DMS114 treated with DMSO at 0.1 percent for 48 hours (cell line): Measurements from ENCODE around the gene SLC28A1.
"Not testable (repeated sequence)": the region's sequence is repeated elsewhere in the genome, so short reads cannot be mapped to it uniquely, and the experiment has no call there.

Source experiments
- DNase-seq: peaks from one replicate; lab custom pipeline; 2025; ENCODE audit not compliant: unreplicated experiment; lab: John Stamatoyannopoulos, UW

SLC28A1 gene

GRCh38 chr15:84862214-84862975 lies 22.1 kb upstream of the SLC28A1 start:
- DNase-seq: no peak

- DNase-seq: no peak
These were observed 20.7 kb upstream of the SLC28A1 start for GRCh38 chr15:84863565-84864443.

GRCh38 chr15:84864444-84864795 lies 20.0 kb upstream of the SLC28A1 start:
- no peak for DNase-seq

GRCh38 chr15:84865074-84865569 lies 19.3 kb upstream of the SLC28A1 start:
- DNase-seq: no peak

- DNase-seq: no peak
These were observed 16.2 kb upstream of the SLC28A1 start for GRCh38 chr15:84868037-84868880.

GRCh38 chr15:84869510-84869909 lies 15.0 kb upstream of the SLC28A1 start:
- no peak for DNase-seq

GRCh38 chr15:84871428-84871985 lies 13.0 kb upstream of the SLC28A1 start:
- no peak for DNase-seq

- no peak for DNase-seq
These were observed 12.2 kb upstream of the SLC28A1 start for GRCh38 chr15:84872009-84872910.

GRCh38 chr15:84873997-84874396 lies 10.5 kb upstream of the SLC28A1 start:
- no peak for DNase-seq

- DNase-seq: no peak
These were observed 9.3 kb upstream of the SLC28A1 start for GRCh38 chr15:84874981-84875699.

GRCh38 chr15:84876269-84876668 lies 8.2 kb upstream of the SLC28A1 start:
- no peak for DNase-seq

- DNase-seq: not testable (repeated sequence)
These were observed 6.8 kb upstream of the SLC28A1 start for GRCh38 chr15:84877701-84878100.

GRCh38 chr15:84878504-84878903 lies 6.0 kb upstream of the SLC28A1 start:
- DNase-seq: no peak

GRCh38 chr15:84879088-84879780 lies 5.2 kb upstream of the SLC28A1 start:
- no peak for DNase-seq

- DNase-seq: no peak
These were observed 4.5 kb upstream of the SLC28A1 start for GRCh38 chr15:84880007-84880406.

- no peak for DNase-seq
These were observed 3.5 kb upstream of the SLC28A1 start for GRCh38 chr15:84880822-84881519.

- DNase-seq: no peak
These were observed 3.0 kb upstream of the SLC28A1 start for GRCh38 chr15:84881520-84881830.

- no peak for DNase-seq
These were observed 996 bp upstream of the SLC28A1 start for GRCh38 chr15:84883466-84883865.
